Measurements from ENCODE around the gene SLC26A6. TPM values are rescaled to one million over a fixed set of nuclear protein-coding genes. Genes with fewer than 3 reads are reported as not detected.

SLC26A6 gene
- polyA plus RNA-seq (2013, experiment 1 of 4): 53.9 TPM
- 53.0 TPM for polyA plus RNA-seq (2013, experiment 2 of 4)
- 44.9 TPM for polyA plus RNA-seq (2013, experiment 3 of 4)
- 51.1 TPM for polyA plus RNA-seq (2013, experiment 4 of 4)

- Histone ChIP-seq H3K9me3 (ENCODE audit: control insufficient read depth, low read length) (no peaks in the 10 kb centered on the region), H3K36me3 (ENCODE audit: control insufficient read depth, insufficient read depth, low read length) (peaks cover 16% of the 10 kb centered on the region), H3K27me3 (ENCODE audit: control insufficient read depth, insufficient read depth, low read length, poor library complexity, severe bottlenecking) (no peaks in the 10 kb centered on the region), H3K4me3 (ENCODE audit: insufficient read depth, low read depth, low read length) (peak within 1 kb of the TSS; percentile 81), H3K4me1 (ENCODE audit: control insufficient read depth, insufficient read depth, low read length) (peaks cover 11% of the 10 kb centered on the region), H3K27ac (ENCODE audit: insufficient read depth, low read depth, low read length, poor library complexity, severe bottlenecking) (peak within 1 kb of the TSS; percentile 77)
- WGBS, 2 experiments: 0 to 1% methylated on average over 68 of the region's 68 CpGs
Observed at GRCh38 chr3:48635222-48636021, at the start of gene SLC26A6. Gene SLC26A6 (minus strand): TSS chr3:48635461. CDS start chr3:48635393, 68 bp downstream.

GRCh38 chr3:48684480-48685143, 49.4 kb upstream of the SLC26A6 start:
- Histone ChIP-seq H3K4me1 (ENCODE audit: control insufficient read depth, insufficient read depth, low read length) (peaks cover 8% of the 10 kb centered on the region), H3K27me3 (ENCODE audit: control insufficient read depth, insufficient read depth, low read length, poor library complexity, severe bottlenecking) (no peaks in the 10 kb centered on the region), H3K36me3 (ENCODE audit: control insufficient read depth, insufficient read depth, low read length) (peaks cover 59% of the 10 kb centered on the region), H3K27ac (ENCODE audit: insufficient read depth, low read depth, low read length, poor library complexity, severe bottlenecking) (no peak overlapping the region), H3K4me3 (ENCODE audit: insufficient read depth, low read depth, low read length) (peak overlapping the region; percentile 2), H3K9me3 (ENCODE audit: control insufficient read depth, low read length) (no peaks in the 10 kb centered on the region)
- WGBS, 2 experiments: 85 to 88% methylated on average over 7 of the region's 7 CpGs

GRCh38 chr3:48684054-48684349, 48.7 kb upstream of the SLC26A6 start:
- H3K27ac ChIP-seq (ENCODE audit: insufficient read depth, low read depth, low read length, poor library complexity, severe bottlenecking): no peak overlapping the region
- no peak overlapping the region for H3K4me3 ChIP-seq (ENCODE audit: insufficient read depth, low read depth, low read length)
- no peaks in the 10 kb centered on the region for H3K27me3 ChIP-seq (ENCODE audit: control insufficient read depth, insufficient read depth, low read length, poor library complexity, severe bottlenecking)
- 90 to 93% methylated on average over 8 of the region's 8 CpGs for WGBS, 2 experiments
- H3K36me3 ChIP-seq (ENCODE audit: control insufficient read depth, insufficient read depth, low read length): peaks cover 58% of the 10 kb centered on the region
- H3K9me3 ChIP-seq (ENCODE audit: control insufficient read depth, low read length): no peaks in the 10 kb centered on the region
- peaks cover 8% of the 10 kb centered on the region for H3K4me1 ChIP-seq (ENCODE audit: control insufficient read depth, insufficient read depth, low read length)

- Histone ChIP-seq H3K9me3 (ENCODE audit: control insufficient read depth, low read length) (no peaks in the 10 kb centered on the region), H3K4me3 (ENCODE audit: insufficient read depth, low read depth, low read length) (no peak overlapping the region), H3K4me1 (ENCODE audit: control insufficient read depth, insufficient read depth, low read length) (peaks cover 8% of the 10 kb centered on the region), H3K36me3 (ENCODE audit: control insufficient read depth, insufficient read depth, low read length) (peaks cover 56% of the 10 kb centered on the region), H3K27ac (ENCODE audit: insufficient read depth, low read depth, low read length, poor library complexity, severe bottlenecking) (no peak overlapping the region), H3K27me3 (ENCODE audit: control insufficient read depth, insufficient read depth, low read length, poor library complexity, severe bottlenecking) (no peaks in the 10 kb centered on the region)
- 95 to 98% methylated on average over 9 of the region's 9 CpGs for WGBS, 2 experiments
Observed at GRCh38 chr3:48682786-48683185, 47.5 kb upstream of the SLC26A6 start.

GRCh38 chr3:48681974-48682610, 46.8 kb upstream of the SLC26A6 start:
- Histone ChIP-seq H3K36me3 (ENCODE audit: control insufficient read depth, insufficient read depth, low read length) (peaks cover 49% of the 10 kb centered on the region), H3K27me3 (ENCODE audit: control insufficient read depth, insufficient read depth, low read length, poor library complexity, severe bottlenecking) (no peaks in the 10 kb centered on the region), H3K4me3 (ENCODE audit: insufficient read depth, low read depth, low read length) (no peak overlapping the region), H3K9me3 (ENCODE audit: control insufficient read depth, low read length) (no peaks in the 10 kb centered on the region), H3K4me1 (ENCODE audit: control insufficient read depth, insufficient read depth, low read length) (peaks cover 8% of the 10 kb centered on the region), H3K27ac (ENCODE audit: insufficient read depth, low read depth, low read length, poor library complexity, severe bottlenecking) (no peak overlapping the region)
- 97 to 98% methylated on average over 17 of the region's 17 CpGs for WGBS, 2 experiments

GRCh38 chr3:48681541-48681880, 46.2 kb upstream of the SLC26A6 start:
- WGBS, 2 experiments: 95 to 97% methylated on average over 7 of the region's 7 CpGs
- no peaks in the 10 kb centered on the region for H3K27me3 ChIP-seq (ENCODE audit: control insufficient read depth, insufficient read depth, low read length, poor library complexity, severe bottlenecking)
- peaks cover 8% of the 10 kb centered on the region for H3K4me1 ChIP-seq (ENCODE audit: control insufficient read depth, insufficient read depth, low read length)
- no peaks in the 10 kb centered on the region for H3K9me3 ChIP-seq (ENCODE audit: control insufficient read depth, low read length)
- H3K4me3 ChIP-seq (ENCODE audit: insufficient read depth, low read depth, low read length): no peak overlapping the region
- H3K36me3 ChIP-seq (ENCODE audit: control insufficient read depth, insufficient read depth, low read length): peaks cover 49% of the 10 kb centered on the region
- H3K27ac ChIP-seq (ENCODE audit: insufficient read depth, low read depth, low read length, poor library complexity, severe bottlenecking): no peak overlapping the region

GRCh38 chr3:48680811-48681540, 45.7 kb upstream of the SLC26A6 start:
- Histone ChIP-seq H3K4me3 (ENCODE audit: insufficient read depth, low read depth, low read length) (no peak overlapping the region), H3K36me3 (ENCODE audit: control insufficient read depth, insufficient read depth, low read length) (peaks cover 49% of the 10 kb centered on the region), H3K4me1 (ENCODE audit: control insufficient read depth, insufficient read depth, low read length) (peaks cover 8% of the 10 kb centered on the region), H3K27me3 (ENCODE audit: control insufficient read depth, insufficient read depth, low read length, poor library complexity, severe bottlenecking) (no peaks in the 10 kb centered on the region), H3K27ac (ENCODE audit: insufficient read depth, low read depth, low read length, poor library complexity, severe bottlenecking) (no peak overlapping the region), H3K9me3 (ENCODE audit: control insufficient read depth, low read length) (no peaks in the 10 kb centered on the region)
- 96 to 97% methylated on average over 17 of the region's 17 CpGs for WGBS, 2 experiments

GRCh38 chr3:48679411-48680391, 44.4 kb upstream of the SLC26A6 start:
- Histone ChIP-seq H3K36me3 (ENCODE audit: control insufficient read depth, insufficient read depth, low read length) (peaks cover 49% of the 10 kb centered on the region), H3K4me3 (ENCODE audit: insufficient read depth, low read depth, low read length) (no peak overlapping the region), H3K27me3 (ENCODE audit: control insufficient read depth, insufficient read depth, low read length, poor library complexity, severe bottlenecking) (no peaks in the 10 kb centered on the region), H3K27ac (ENCODE audit: insufficient read depth, low read depth, low read length, poor library complexity, severe bottlenecking) (no peak overlapping the region), H3K4me1 (ENCODE audit: control insufficient read depth, insufficient read depth, low read length) (peaks cover 8% of the 10 kb centered on the region), H3K9me3 (ENCODE audit: control insufficient read depth, low read length) (no peaks in the 10 kb centered on the region)
- 94 to 96% methylated on average over 20 of the region's 20 CpGs for WGBS, 2 experiments

Data from ectodermal cell (in vitro differentiated cells).